SK-N-MC (cell line): ENCODE data around the gene TNFRSF1A.

Source experiments
- EZH2 ChIP-seq: fragments of 200-600 bp; sonication (generic); IDR thresholded peaks from one replicate; pipeline ENCODE4 v1.6.1; 2017; ENCODE audit warnings: antibody characterized with exemption
- FOXP2 ChIP-seq: optimal IDR thresholded peaks from 2 replicates; pipeline ENCODE3; 2011; ENCODE audit warnings: mild to moderate bottlenecking, moderate library complexity; ENCODE audit not compliant: insufficient read depth; ENCODE audit errors: extremely low read length, control extremely low read depth
- POLR2AphosphoS5 ChIP-seq: IDR thresholded peaks from 2 replicates; pipeline ENCODE4 v1.6.1; 2012; ENCODE audit warnings: mild to moderate bottlenecking, low read depth, low read length, borderline replicate concordance

GRCh38 chr12:6354495-6355393 lies 12.9 kb upstream of the TNFRSF1A start:
- TF ChIP-seq EZH2: no peak
- no peak for TF ChIP-seq POLR2AphosphoS5
- no peak for TF ChIP-seq FOXP2
